HG03196 (cell line): Measurements from ENCODE around the gene HYDIN.
"Not testable (repeated sequence)": the region's sequence is repeated elsewhere in the genome, so short reads cannot be mapped to it uniquely, and the experiment has no call there.

Experiments
- ATAC-seq: cut with Tn5 transposase; IDR thresholded peaks from one replicate; pipeline ENCODE4 v1.9.1; 2021; ENCODE audit not compliant: unreplicated experiment

Gene HYDIN

DNA sequence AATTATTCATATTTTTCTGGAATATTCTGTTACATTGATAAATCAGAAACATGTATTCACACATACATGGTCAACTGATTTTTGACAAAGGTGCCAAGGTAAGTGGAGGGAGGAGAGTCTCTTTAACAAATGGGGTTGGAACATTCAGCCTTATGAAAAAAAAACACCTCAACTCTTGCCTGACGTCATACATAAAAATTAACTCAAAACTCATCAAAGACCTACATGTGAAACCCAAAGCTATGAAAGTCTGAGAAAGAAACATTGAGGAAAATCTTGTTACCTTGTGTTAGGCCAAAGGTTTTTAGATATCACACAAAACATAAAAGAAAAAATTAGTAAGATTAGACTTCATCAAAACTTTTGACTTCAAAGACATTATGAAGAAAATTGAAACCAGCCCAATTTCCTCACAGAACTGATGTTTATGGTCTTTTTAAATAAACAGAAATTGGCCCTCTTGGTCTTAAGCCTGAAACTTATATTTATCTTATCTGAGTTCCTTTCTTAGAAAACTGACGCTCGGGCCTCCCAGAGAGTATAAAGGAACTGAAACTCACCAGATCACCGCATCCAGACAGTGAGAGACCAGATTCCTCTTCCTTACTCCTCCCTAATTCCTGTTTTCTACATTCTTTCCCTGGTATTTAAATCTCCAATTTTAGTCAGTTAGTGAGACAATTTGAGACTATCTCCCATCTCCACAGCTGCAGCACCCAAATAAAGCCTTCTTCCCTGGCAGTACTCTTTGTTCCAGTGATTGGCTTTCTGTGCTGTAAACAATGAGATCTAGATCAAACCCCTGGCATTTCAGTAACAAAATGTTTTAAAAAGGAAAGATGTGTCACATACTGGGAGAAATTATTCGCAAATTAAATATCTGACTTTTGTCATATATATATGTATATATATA, 4.0 kb downstream of the HYDIN start:
- ATAC-seq: no peak

DNA sequence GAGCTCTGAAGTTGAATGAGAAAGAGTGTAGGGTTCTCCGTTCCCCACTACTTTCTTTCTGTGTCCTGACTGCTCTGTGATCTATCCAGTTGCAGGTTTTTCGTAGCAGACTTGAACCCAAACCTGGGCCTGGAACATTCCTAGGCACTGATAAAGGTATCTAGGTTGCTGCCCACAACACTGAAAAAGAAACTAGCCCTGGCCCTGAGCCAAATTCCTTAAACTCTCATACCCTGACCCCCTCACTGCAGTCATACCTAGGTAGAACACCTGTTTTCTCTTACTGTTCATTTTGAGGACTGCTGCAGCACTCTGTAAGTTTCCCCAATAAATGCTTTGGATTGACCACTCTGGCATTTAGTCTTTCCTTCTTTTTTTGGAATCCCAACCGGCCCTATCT, 5.4 kb downstream of the HYDIN start:
- ATAC-seq: no peak

DNA sequence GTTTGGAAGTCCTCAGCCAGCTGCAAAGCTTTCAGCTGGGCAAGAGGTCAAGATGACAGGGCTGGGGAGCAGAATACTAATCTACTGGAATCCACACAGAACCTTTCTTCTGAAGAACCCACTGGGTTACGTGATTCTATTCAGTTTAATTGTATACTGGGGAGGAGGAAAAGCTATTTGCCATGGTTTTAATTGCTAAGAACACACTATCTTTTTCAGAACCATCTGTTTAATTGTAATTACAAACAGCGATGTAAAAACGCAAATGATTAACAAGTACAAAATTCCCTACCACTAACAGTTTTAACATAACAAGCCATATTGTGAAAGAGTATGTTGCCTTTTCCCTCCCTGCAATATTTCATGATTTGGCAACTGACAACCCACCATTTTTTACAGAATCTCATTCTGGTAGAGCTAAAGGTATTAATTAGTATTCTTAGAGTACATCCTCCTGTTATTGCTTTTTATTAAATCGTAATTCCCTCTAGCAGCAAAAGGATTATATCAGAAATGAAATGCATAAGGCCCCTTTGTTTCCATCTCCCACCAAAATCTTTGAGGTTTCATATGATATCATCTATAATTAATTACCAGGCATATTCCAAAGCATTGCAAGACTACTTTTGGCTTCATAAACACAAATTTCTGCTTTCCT, 12.1 kb downstream of the HYDIN start:
- no peak for ATAC-seq

DNA sequence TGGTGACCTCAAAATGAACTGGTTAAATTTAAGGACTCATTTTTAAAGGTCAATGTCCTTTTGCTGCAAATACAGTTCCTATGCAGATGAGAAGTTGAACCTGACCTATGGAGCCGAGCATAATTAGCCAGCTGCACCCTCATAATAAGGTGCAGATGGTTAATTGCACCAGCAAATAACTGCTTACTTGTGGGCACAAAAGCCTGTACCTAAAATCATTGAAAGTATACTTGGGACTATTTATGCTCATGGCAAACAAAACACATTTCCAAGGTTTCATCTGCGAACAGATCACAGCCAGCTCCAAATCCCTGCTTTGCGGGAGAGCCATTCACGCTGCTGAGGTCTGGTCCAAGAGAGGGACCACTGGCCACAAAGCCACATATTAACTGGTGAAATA, 13.0 kb downstream of the HYDIN start:
- ATAC-seq: no peak

DNA sequence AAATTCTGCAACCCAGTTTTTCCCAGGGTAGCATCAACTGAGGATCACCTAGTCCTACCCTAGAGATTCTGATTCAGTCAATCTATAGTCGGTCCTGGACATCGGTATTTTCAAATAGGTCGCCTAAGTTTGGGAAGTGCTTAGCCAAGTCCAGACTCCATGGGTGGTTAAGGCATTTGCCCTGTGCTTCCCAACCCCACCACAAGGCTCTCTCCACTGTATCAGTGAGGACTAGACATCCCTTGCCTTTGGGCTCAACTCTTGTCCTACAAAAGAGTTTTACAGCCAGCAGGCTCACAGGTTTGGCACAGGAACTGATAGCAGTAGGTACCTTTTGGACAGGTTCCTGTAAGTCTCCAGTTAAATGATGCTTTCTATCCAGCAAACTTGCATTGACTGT, 13.8 kb downstream of the HYDIN start:
- ATAC-seq: no peak

DNA sequence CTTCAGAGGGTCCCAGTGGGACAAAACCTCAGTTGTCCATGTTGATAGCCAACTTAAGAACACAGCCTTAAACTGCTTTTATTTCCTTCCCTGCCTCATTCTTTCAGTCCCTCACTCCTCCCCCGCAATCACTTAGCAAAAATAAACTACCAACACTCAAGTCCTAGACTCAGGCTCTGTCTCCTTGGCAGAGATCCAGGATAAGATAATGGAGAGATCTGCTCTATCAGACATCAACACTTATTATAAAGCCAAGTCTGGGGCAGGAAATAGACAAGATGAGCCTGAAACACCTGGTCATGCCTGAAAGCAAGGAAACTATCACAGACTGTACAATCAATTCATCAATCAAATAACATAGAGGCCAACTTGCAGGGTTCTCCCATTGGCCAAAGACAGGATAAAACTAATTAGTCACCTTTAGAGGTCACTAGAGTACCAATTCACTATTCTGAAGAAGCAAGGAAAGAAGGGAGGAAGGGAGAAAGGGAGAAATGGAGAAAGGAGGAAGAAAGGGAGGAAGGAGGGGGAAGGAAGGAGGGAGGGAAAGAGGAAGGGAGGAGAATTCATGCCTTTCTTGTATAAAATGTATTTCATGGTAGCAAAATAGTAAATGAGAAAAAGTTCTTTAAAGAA, 15.7 kb downstream of the HYDIN start:
- ATAC-seq: no peak

DNA sequence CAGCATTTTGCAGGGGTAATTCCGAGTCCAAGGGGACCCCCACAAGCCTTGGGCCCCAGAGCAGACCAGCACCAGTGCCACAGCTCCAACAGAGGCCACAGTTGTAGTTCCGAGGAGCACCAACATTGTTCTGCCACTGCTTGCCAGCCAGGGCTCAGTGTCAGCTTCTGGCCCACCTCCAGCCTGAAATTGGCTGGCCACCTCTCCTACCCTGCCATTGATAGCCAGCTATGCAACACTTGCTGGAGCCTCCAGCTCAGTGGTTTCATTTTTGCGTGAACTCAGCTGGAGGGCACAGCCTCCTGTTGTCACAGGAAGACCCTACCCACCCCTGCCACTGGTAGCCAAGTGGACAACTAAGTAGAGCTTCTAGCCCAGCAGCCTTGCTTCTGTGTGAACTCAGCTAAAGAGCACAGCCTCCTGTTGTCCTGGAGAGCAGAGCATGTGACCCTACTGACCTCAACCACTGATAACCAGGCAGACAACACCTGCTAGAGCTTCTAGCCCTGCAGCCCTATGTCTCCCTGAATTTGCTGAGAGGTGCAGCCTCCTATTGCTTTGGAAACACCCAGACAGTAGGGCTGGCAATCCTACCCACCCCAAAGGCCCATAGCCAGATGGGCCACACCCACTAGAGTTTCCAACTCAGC, 24.9 kb downstream of the HYDIN start:
- no peak for ATAC-seq

DNA sequence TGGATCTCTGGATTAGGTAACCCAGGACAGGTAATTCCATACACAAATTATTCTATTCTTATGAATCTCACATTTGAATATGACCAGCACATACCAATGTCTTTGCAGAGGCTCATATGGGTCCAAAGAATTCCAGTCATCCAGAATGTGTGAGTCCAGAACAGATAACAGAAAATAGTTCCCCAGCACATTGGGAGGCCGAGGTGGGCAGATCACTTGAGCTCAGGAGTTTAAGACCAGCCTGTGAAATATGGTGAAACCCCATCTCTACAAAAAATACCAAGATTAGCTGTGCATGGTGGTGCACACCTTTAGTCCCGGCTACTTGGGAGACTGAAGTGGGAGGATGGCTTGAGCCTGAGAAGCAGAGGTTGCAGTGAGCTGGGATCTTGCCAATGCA, 26.9 kb downstream of the HYDIN start:
- no peak for ATAC-seq

DNA sequence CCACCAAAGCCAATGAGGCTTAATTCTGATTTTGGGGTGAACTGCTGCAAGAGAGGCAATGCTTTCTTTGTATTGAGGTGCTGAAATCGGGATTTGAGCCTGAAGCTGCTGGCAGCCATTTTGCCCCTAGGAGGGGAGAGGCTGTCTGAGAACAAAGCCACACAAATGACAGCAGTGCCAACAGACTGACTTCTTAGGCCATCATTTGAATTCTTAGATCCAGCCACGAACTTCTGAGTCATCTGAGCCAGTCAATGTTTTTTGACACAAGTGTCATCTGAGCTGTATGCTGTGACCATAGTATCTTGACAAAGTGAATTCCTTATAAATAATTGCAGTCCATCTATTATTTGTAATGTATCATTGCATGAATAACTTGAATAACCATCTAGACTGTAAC, 29.0 kb downstream of the HYDIN start:
- no peak for ATAC-seq

DNA sequence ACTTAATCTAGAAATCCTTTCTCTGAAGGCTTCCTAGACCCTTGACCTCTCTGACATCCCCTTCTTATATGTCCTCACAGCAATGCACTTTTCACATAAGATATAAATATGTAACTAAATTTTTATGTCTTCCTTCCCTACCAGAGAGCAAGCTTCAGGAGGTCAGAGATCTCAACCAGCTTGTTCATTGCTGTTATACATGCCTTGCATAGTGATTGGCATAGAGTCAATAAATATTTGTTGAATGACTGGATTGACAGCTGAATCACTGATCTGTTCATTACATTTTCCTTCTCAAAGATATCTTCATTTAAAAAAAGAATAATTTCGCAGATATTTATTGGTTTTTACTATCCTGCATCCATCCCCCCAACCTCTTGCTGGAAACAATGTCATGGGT, 29.5 kb downstream of the HYDIN start:
- no peak for ATAC-seq

DNA sequence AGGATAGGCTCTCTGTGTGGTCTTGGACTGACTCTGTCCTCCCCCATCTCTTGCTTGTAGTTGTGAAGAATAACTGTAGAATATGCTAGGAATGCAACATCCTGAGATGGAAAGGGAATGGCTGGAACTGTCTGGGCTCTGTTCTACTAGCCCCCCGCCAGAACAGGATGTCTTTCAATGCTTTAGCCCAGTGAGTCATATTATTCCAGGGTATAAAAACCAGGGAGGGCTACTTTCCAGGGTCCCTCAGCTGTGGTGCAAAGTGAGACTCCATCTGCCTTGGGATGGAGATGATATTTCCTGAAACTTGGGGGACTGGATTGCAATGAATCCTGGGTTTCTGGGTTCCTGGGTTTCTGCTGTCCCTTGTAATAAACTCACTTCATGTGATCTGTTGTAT, 32.1 kb downstream of the HYDIN start:
- ATAC-seq: no peak

DNA sequence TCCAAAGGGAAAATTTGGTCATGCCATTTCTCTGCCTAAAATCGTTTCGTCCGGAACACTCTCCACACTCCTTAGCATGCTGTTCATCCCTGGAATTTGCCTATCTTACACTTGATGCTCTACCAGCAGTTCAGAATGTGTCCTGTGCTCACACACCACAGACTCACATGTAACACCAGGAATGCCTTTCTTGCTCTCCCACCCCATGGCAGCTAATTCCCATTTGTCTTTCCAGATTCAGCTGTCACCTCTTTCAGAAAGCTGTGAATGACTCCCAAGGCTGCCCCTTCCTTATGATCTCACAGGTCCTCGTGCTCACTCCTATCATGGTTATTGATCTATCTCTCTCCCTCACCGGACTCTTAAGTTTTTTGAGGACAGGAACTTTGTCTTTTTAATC, 38.1 kb downstream of the HYDIN start:
- ATAC-seq: no peak

DNA sequence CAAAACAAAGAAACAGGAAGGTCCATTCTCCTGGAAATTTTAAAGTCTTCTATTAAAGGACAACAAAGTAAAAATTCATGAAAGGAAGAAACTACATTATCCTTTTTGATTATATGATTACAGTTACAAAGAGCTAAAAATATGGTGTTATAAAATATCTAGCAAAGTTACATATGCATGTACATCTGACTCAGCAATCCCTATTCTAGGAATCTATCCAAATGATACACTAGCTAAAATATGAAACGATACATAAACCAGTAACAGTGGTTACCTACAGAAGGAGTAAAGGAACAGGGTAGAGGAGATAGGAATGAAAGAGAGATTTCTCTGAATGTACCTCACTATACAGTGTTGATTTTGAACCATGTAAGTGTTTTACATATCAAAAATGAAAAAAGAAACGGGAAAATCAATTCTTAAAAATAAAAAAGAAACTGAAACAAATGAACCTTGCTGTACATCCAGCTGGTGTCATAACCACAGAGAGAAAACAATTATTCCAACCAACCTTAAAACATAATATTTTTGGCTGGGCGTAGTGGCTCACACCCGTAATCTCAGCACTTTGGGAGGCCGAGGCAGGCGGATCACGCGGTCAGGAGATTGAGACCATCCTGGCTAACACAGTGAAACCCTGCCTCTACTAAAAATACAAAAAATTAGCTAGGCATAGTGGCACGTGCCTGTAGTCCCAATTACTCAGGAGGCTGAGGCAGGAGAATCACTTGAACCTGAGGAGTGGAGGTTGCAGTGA, 41.4 kb downstream of the HYDIN start:
- no peak for ATAC-seq

DNA sequence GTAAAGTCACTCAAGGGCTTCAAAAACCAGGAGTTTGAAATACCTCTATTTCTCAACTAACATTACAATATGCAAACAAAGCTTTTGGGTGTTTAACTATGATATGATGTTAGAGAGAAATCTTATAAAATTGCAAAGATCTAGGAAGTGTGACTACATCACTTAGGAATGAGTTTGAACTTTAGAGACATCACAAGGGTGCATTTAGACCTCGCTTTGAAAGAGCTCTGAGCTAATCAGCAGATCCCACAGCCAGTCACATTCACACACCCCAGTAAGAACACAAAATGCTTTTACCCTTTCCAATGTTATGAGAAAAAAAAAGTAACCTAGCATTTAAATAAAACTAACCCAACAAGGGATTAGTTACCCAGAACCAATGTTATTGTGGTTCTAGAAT, 45.2 kb downstream of the HYDIN start:
- ATAC-seq: no peak

DNA sequence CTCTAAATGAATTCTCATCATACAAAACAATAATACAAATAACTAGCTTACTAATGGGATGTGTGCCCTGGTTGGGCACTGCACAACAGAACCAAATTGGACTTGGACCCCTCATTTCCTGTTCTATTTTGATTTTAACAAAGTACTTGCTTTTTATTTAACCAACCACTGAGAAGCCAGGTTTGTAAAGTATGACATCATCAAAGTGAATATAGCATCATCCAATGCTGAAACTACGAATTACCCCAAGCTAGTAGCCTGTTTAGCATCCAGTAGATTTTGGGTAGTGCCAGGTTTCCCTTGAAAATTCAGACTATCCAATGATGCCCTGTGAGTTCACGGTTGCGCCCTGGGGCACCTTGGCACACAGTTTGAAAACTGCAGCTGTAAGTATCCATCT, 51.0 kb downstream of the HYDIN start:
- ATAC-seq: no peak

DNA sequence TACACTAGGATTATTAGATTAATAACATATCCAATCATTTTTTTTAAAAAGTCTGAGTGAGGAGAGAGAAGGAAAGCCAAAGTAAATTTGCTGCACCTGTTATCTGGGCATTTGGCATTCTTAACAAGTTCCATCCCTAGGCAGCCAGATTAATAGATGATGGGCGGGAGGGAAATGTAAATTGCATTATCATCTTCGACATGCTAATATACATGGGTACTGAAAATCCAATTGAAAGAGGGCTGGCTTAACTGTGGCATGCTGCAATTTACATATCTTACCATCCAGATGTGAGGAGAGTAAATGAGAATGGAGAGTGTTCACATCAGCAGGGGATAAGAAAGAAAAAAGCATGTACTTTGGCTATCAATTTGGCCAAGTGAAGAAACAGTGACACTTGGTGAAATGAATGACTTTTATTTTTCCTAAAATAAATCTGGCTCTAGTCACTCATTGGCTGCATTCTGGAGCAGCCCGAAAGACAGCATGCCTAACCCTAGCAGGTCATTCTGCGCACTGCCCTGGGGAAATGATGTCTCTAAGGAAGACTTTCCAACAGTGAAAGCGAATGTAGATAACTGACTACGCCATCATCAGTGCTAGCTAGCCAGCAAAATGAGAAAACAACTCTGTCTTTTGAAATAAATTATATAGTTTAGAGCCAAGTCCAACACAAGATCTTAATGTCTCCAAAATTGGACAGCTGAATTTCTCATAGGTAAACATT, 57.9 kb downstream of the HYDIN start:
- no peak for ATAC-seq

DNA sequence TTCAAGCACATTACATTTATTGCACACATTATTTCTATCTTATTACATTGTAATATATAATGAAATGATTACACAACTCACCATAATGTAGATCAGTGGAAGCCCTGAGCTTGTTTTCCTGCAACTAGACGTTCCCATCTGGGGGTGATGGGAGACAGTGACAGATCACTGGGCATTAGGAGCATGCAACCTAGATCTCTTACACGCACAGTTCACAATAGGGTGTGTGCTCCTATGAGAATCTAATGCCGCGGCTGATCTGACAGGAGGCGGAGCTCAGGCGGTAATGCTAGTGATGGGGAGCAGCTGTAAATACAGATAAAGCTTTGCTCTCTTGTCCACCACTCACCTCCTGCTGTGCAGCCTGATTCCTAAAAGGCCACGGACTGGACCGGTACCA, 69.5 kb downstream of the HYDIN start:
- not testable (repeated sequence) for ATAC-seq

DNA sequence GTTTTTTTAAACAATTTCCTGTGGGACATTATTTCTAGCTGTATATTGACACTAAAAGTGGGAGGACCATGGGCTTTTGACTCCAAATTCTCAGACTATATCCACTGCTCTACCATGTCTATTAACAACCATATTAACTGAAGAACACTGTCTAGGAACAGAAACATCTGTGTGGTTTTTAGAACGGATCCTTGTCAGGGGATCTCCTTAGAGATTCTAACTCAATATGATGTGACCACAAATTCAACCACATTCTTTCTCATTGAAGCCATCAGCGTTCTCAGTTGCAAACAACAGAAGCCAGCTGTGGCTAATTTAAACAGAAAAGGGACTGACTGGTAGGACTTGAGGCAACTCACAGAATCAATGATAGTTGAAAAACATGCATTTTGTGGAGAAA, 73.2 kb downstream of the HYDIN start:
- not testable (repeated sequence) for ATAC-seq

DNA sequence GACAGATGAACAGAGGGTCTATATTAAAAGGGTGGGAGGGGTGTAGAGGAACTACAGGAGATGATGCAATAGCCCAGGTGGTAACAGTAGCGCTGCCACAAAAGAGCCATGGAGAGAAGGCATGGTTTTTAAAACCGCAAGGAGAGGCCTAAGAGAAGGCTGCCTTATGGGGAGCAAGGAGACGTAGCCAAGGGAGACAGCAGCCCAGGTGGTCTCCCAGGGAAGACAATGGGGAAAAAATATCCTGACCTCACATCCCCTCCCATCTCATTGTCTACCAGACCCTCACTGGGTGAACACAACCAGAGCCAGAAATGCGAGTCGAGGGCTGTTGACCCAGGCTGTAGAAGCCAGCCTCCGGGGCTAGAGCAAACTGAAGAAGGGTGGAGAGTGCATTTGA, 77.2 kb downstream of the HYDIN start:
- ATAC-seq: not testable (repeated sequence)

DNA sequence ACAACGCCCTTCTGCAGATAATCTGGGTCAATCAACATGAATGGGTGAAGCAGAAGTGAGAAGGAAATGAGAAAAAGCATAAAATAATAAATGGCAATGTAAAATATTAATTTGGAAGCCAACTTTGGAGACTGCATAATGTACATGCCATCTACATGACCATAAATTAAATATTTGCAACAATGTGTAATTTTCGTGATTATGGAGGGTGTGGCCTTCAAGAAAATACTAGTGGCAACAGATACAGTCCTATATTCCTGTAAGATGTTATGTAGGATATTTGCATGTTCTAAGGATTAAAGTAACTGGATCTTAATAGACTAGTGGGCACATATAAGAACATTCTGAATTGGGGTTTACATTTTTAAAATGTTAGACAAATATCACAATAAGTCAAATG, 78.9 kb downstream of the HYDIN start:
- not testable (repeated sequence) for ATAC-seq
